ENCODE data around the gene RNF223. TPM values are rescaled to one million over a fixed set of nuclear protein-coding genes. Genes with fewer than 3 reads are reported as not detected.

The RNF223 gene
- total and polyA plus RNA-seq, 2 of the 13 experiments (the other 11 are each of a cell fraction or from before 2014, with no cell fraction given): 0.03 TPM; not detected in 1

DNA sequence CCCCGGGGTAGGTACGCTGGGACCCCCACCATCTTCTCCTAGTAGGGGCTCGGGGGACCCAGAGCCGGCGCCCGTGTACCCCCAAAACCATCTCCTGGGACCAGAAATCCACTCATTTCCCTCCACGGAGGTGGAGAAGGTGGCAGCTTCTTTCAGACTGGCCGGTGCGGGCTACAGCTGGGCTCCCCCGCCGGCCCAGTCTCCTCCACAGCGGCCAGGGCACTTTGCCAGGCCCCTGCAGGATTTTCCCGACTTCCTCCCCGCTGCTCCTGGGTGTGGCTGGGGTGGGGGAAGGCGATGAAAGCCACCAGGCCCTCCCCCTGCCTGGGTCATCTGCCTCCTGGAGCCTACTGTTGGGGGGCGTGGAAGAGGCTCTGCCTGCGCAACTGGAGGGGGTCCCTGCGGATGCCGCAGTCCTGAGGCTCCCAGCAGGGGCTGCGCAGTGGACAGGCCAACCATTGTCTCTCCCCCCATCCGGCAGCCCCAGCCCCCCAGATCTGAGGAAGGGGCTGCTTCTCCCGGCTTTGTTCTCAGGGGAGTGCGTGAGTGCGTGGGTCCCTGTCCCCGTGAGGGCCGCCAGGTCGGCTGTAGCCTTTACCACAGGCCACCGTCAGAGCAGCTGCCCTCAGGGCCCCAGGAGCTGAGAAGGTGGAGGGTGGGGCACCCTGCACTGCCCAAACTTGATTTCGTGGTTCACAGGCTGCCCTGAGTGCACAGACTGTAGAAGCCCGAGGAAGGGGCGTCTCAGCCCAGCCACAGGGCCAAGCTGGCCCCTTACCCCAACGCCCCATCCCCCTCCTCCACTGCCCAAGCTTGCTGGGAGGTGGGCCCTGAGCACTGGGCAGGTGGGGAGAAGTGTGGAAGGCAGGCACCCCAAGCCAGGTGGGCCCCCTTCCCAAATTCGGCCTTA, 52.8 kb downstream of the RNF223 start (continued):
- TF ChIP-seq CTCF (CRISPR knock-in tag; IDR thresholded peaks at IDR 0.05) (no peak), HNRNPL (IDR thresholded peaks at IDR 0.05; ENCODE audit: low read depth, low read length) (0 out of 2 replicates have a peak, but pooled peaks have one; percentile 19), ZNF460 (CRISPR knock-in tag; IDR thresholded peaks at IDR 0.05; ENCODE audit: borderline replicate concordance) (no peak), TRIM22 (IDR thresholded peaks at IDR 0.05) (no peak), RAD21 (CRISPR knock-in tag; IDR thresholded peaks at IDR 0.05) (0 out of 2 replicates have a peak, but pooled peaks have one; percentile 5), ZNF782 (CRISPR knock-in tag; IDR thresholded peaks at IDR 0.05; ENCODE audit: borderline replicate concordance) (no peak), ZFP37 (CRISPR knock-in tag; IDR thresholded peaks at IDR 0.05; ENCODE audit: borderline replicate concordance) (no peak), PRMT3 (CRISPR knock-in tag; IDR thresholded peaks at IDR 0.05; ENCODE audit: borderline replicate concordance, low read depth) (no peak), FOXC1 (CRISPR knock-in tag; IDR thresholded peaks at IDR 0.05; ENCODE audit: borderline replicate concordance) (no peak), HNRNPK (IDR thresholded peaks at IDR 0.05; ENCODE audit: low read depth, low read length, poor library complexity, severe bottlenecking) (no peak), IKZF1 (IDR thresholded peaks at IDR 0.05) (no peak), HES4 (CRISPR knock-in tag; IDR thresholded peaks at IDR 0.05; ENCODE audit: borderline replicate concordance) (no peak), DMAP1 (CRISPR knock-in tag; IDR thresholded peaks at IDR 0.05) (no peak), GABPB1 (CRISPR knock-in tag; IDR thresholded peaks at IDR 0.05) (peak; percentile 40; the same call in 1 of the 2 replicates), SAP130 (CRISPR knock-in tag; IDR thresholded peaks at IDR 0.05; ENCODE audit: low read depth) (peak; percentile 14; the same call in 1 of the 2 replicates), NR3C1 (CRISPR knock-in tag; IDR thresholded peaks at IDR 0.05) (no peak), ZBTB34 (CRISPR knock-in tag; IDR thresholded peaks at IDR 0.05) (no peak), THAP11 (CRISPR knock-in tag; IDR thresholded peaks at IDR 0.05) (no peak), ZNF382 (CRISPR knock-in tag; IDR thresholded peaks at IDR 0.05; ENCODE audit: borderline replicate concordance) (no peak), TBX2 (CRISPR knock-in tag; IDR thresholded peaks at IDR 0.05; ENCODE audit: borderline replicate concordance) (0 out of 2 replicates have a peak, but pooled peaks have one; percentile 16), RCOR2 (CRISPR knock-in tag; IDR thresholded peaks at IDR 0.05) (no peak), ZSCAN9 (CRISPR knock-in tag; IDR thresholded peaks at IDR 0.05; ENCODE audit: borderline replicate concordance) (no peak), ZBTB21 (CRISPR knock-in tag; IDR thresholded peaks at IDR 0.05) (no peak)
- TF ChIP-seq, protein P1, sequence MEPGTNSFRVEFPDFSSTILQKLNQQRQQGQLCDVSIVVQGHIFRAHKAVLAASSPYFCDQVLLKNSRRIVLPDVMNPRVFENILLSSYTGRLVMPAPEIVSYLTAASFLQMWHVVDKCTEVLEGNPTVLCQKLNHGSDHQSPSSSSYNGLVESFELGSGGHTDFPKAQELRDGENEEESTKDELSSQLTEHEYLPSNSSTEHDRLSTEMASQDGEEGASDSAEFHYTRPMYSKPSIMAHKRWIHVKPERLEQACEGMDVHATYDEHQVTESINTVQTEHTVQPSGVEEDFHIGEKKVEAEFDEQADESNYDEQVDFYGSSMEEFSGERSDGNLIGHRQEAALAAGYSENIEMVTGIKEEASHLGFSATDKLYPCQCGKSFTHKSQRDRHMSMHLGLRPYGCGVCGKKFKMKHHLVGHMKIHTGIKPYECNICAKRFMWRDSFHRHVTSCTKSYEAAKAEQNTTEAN (CRISPR knock-in tag; conservative IDR thresholded peaks at IDR 0.05): no peak

All from HepG2 (cell line).